Right lobe of liver (tissue), 6 donors: ENCODE measurements around the gene APLP2. TPM values are rescaled to one million over a fixed set of nuclear protein-coding genes. Genes with fewer than 3 reads are reported as not detected.
"Not testable (repeated sequence)": the region's sequence is repeated elsewhere in the genome, so short reads cannot be mapped to it uniquely, and the experiment has no call there.

Source experiments
- ATAC-seq, 4 donors: fragments of 200-7000 bp; cut with Tn5 transposase; one replicate each; pipeline ENCODE4 v1.9.1; 2020; ENCODE audit warnings: mild to moderate bottlenecking in 4 of 4, moderate library complexity in 4 of 4
- DNase-seq, 3 donors: peaks; one replicate each; pipeline ENCODE4 v3.0.0-alpha.2; 2020
- H3K27ac ChIP-seq, 3 donors: fragments of 200-600 bp; one replicate each; pipeline ENCODE4 v1.8.0; 2022
- H3K27me3 ChIP-seq, 2 donors: fragments of 200-600 bp; one replicate each; pipeline ENCODE4 v1.8.0; 2022
- H3K36me3 ChIP-seq, 4 donors: fragments of 200-600 bp; sonication (generic) in 1 of 4; one replicate each; pipeline versions ENCODE4 v1.5.1 to v1.8.0; 2017 to 2022; ENCODE audit warnings: control low read depth in 1 of 4
- H3K4me1 ChIP-seq, 4 donors: fragments of 200-600 bp; sonication (generic) in 1 of 4; one replicate each; pipeline versions ENCODE4 v1.5.1 to v1.8.0; 2017 to 2022; ENCODE audit warnings: control low read depth in 1 of 4
- H3K4me3 ChIP-seq, 3 donors: fragments of 200-600 bp; one replicate each; pipeline ENCODE4 v1.8.0; 2022
- H3K9me3 ChIP-seq, 4 donors: fragments of 200-600 bp; sonication (generic) in 1 of 4; one replicate each; pipeline versions ENCODE4 v1.5.1 to v1.8.0; 2017 to 2022; ENCODE audit warnings: control low read depth in 1 of 4
- POLR2A ChIP-seq: fragments of 450-650 bp; IDR thresholded peaks from one replicate; pipeline ENCODE4 v1.6.1; 2017; ENCODE audit warnings: antibody characterized with exemption, mild to moderate bottlenecking
- WGBS: methylation state at CpG from one replicate; pipeline ENCODE4 v1.1.6; 2018; ENCODE audit warnings: low coverage, low lambda C conversion rate; ENCODE audit not compliant: insufficient coverage; ENCODE audit errors: missing lambda C conversion rate; 5-methylcytosine and 5-hydroxymethylcytosine counted together
- intact Hi-C, 2 donors: fragments of 100-400 bp; cut with DNase I; formaldehyde crosslinking; loops; one replicate each; pipeline versions ENCODE4 v1.11.2 to v1.14.1; 2022
- total RNA-seq, 6 experiments: library from RNA; depleted of rRNA in 2 of 6; stranded (reverse); fragments of >200 nt in 2 of 6; fragmentation: NEBNext Ultra II Directional in 3 of 6; extraction: Animal tissue kit (Norgen Biotek cat#: 25700) in 3 of 6; gene quantifications; one replicate each; pipeline versions ENCODE4 v1.1.0 to v1.2.4, GENCODE V29; 2016 to 2023
- TF ChIP-seq, protein P1 (sequence below), 4 donors: fragments of 200-600 bp in 3 of 4; fragments of 450-650 bp in 1 of 4; IDR thresholded peaks; one replicate each; pipeline versions ENCODE4 v1.5.1 to v1.8.0; 2016 to 2022; ENCODE audit warnings: antibody characterized with exemption in 4 of 4, mild to moderate bottlenecking in 2 of 4
- donor health status: DM: no; HTN: yes; CAD: no.
- donor health status: DM: no; HTN: no; CAD: no.
- donor health status: DM: no; HTN: no; CAD: no.
- donor health status: DM: no; HTN: yes; CAD: no.
- donor health status: DM: no; HTN: yes; CAD: no.

Gene APLP2
- total RNA-seq, 6 experiments from 2014 or later: 184 to 255 (median 252) TPM

DNA sequence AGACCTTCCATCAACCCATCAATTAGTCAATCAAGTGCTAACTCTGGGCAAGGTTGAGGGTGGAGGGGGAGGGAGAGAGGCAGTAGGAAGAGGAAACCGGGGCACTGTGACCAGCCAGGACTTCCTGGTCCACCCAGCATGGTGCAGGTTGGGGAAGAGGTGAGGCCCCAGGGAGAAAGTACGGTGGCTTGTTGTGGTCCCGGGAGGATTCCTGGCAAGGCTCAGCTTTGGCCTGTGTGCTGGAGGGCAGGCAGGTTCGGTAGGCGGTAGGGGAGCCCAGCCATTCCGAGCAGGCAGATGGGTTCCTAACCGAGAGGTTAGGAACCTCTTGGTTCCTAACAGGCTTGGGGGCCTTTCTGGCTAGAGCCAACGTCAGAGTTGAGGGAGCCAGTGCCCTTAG lies 100.7 kb downstream of the APLP2 start:
- no peaks in the 10 kb centered on the region for H3K27me3 ChIP-seq
- no peaks in the 10 kb centered on the region for H3K36me3 ChIP-seq
- no peak overlapping the region for H3K27ac ChIP-seq
- TF ChIP-seq, protein P1, sequence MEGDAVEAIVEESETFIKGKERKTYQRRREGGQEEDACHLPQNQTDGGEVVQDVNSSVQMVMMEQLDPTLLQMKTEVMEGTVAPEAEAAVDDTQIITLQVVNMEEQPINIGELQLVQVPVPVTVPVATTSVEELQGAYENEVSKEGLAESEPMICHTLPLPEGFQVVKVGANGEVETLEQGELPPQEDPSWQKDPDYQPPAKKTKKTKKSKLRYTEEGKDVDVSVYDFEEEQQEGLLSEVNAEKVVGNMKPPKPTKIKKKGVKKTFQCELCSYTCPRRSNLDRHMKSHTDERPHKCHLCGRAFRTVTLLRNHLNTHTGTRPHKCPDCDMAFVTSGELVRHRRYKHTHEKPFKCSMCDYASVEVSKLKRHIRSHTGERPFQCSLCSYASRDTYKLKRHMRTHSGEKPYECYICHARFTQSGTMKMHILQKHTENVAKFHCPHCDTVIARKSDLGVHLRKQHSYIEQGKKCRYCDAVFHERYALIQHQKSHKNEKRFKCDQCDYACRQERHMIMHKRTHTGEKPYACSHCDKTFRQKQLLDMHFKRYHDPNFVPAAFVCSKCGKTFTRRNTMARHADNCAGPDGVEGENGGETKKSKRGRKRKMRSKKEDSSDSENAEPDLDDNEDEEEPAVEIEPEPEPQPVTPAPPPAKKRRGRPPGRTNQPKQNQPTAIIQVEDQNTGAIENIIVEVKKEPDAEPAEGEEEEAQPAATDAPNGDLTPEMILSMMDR (IDR thresholded peaks at IDR 0.05): no peak
- no peak for TF ChIP-seq POLR2A
- no peak overlapping the region for H3K4me3 ChIP-seq
- peak in 1 of 4 donors; percentile 11 for ATAC-seq
- no peaks in the 10 kb centered on the region for H3K9me3 ChIP-seq
- no peak for DNase-seq
- 78% methylated on average over 7 of the region's 8 CpGs for WGBS
- H3K4me1 ChIP-seq: no peaks in the 10 kb centered on the region
- intact Hi-C loops: no loop called here

DNA sequence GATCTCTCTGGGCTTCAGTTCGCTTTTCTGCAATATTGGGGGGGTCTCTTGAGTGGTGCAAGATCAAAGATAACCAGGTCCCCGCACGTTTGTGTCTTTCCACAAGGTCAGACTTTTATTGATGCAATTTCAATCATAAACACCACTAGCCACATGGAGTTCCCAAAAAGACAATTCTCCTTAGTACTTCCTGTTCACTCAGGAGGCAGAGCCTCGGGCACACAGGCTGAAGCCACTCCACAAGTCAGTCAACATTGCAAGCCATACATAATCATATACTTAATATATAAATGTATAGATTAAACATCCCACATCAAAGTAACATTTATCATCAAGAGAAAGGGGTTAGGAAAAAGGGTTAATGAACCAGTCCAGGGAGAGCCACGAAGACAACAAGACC lies 101.8 kb downstream of the APLP2 start:
- Histone ChIP-seq H3K4me3 (no peak overlapping the region), H3K27ac (no peak overlapping the region), H3K27me3 (no peaks in the 10 kb centered on the region), H3K9me3 (no peaks in the 10 kb centered on the region), H3K36me3 (no peaks in the 10 kb centered on the region), H3K4me1 (no peaks in the 10 kb centered on the region)
- WGBS: 26% methylated on average over 5 of the region's 5 CpGs
- TF ChIP-seq POLR2A: no peak
- TF ChIP-seq, protein P1 (IDR thresholded peaks at IDR 0.05): no peak
- ATAC-seq (no peak), DNase-seq (no peak)
- intact Hi-C loops: no loop called here

DNA sequence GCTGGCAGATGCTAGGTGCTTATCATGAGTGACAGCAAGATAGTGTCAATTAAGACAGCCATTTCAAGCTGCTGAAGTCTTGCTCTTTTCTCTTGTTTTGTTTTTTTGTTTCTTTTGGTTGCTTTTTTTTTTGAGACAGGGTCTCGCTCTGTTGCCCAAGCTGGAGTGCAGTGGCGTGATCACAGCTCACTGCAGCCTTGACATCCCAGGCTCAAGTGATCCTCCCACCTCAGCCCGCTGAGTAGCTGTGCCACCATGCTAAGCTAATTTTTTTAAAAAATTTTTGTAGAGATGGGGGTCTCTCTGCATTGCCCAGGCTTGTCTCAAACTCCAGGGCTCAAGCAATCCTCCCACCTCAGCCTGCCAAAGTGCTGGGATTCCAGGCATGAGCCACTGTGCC lies 102.3 kb downstream of the APLP2 start:
- 95% methylated on average over 2 of the region's 3 CpGs for WGBS

DNA sequence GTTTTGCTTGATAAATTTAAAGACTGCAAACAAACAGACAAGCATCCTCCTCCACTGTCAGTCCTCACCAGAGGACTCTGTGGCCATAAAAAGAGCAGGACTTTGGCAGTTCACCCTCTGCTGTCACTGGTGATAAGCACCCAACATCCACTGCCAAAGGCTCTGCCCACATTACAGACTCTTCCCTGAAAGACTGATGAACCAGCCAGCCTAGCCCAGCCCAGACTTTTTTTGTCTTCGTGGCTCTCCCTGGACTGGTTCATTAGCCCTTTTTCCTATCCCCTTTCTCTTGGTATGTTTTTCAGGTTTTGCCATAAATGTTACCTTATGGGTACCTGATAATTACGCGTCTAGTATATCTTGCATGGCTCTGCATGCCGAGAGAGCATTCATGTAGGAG lies 104.9 kb downstream of the APLP2 start:
- peaks cover 0 to 24% (median 9%) of the 10 kb centered on the region in 4 donors for H3K4me1 ChIP-seq

More for the DNA sequence above, 102.3 kb downstream of the APLP2 start:
- H3K9me3 ChIP-seq, H3K36me3 ChIP-seq, H3K27ac ChIP-seq, H3K4me3 ChIP-seq, ATAC-seq, H3K27me3 ChIP-seq, H3K4me1 ChIP-seq, DNase-seq, intact Hi-C loops: not testable (repeated sequence)

GRCh38 chr11:130175898-130176297 lies 106.2 kb downstream of the APLP2 start:
- no peak overlapping the region for H3K27ac ChIP-seq
- no peak overlapping the region for H3K4me3 ChIP-seq
- no peaks in the 10 kb centered on the region for H3K9me3 ChIP-seq
- H3K27me3 ChIP-seq: no peaks in the 10 kb centered on the region
- TF ChIP-seq, protein P1 (IDR thresholded peaks at IDR 0.05): no peak
- no peak for TF ChIP-seq POLR2A
- intact Hi-C loops: no loop called here
- WGBS: 40% methylated on average over 1 of the region's 5 CpGs
- no peaks in the 10 kb centered on the region for H3K36me3 ChIP-seq
- ATAC-seq: no peak
- DNase-seq: no peak
- peaks cover 0 to 37% (median 10%) of the 10 kb centered on the region in 4 donors for H3K4me1 ChIP-seq

More for the DNA sequence above, 104.9 kb downstream of the APLP2 start:
- TF ChIP-seq POLR2A: no peak
- TF ChIP-seq, protein P1 (IDR thresholded peaks at IDR 0.05): no peak
- Histone ChIP-seq H3K27ac (no peak overlapping the region), H3K4me3 (no peak overlapping the region), H3K36me3 (no peaks in the 10 kb centered on the region), H3K9me3 (no peaks in the 10 kb centered on the region), H3K27me3 (no peaks in the 10 kb centered on the region)
- ATAC-seq (no peak), DNase-seq (no peak)
- intact Hi-C loops: no loop called here
- WGBS: 88% methylated on average over 4 of the region's 4 CpGs
